ENCODE data around the gene CNPY1.

CNPY1 gene

DNA sequence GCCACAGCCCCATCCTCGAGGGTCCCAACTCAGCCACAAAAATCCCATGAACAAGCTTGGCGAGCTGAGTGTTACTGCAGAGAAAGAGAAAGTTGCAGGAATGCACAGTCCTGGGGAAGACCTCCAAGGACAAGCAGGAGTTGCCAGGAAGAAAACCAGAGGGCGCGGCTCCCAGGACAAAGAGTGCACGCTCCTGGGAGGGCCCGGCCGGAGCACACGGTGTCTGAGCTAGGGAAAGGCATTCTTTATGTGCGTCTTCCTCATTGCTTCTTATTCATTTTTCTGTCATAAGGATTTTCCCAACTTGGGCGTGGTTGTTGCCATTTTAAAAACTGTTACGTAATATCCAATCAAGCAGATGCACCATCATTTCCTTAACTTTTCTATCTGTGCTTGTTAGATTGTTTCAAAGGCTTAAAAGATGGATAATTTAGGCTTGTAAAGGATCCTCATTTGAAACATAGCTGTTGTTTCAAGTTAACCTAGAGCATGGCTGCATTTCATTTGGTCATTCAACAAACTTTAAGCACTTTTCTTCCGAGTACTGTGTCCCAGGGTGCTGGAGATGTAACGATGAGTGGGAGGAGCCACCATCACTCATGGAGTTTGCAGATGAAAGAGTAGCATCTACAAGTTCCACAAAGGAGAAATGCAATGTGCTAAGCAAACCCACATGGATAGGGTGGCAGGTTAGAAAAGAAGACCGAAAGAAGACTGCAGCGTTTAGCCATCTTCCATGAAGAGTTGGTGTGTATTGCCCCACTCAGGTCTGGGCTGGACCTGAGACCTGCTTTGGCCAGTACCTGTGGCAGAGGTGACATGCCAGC is 5.6 kb upstream of the CNPY1 start:
- TF ChIP-seq CTCF (IDR thresholded peaks at IDR 0.05; ENCODE audit: low read length, missing control alignments), result no peak
- H3K4me3 ChIP-seq (replicated peaks; ENCODE audit: low read depth, low read length), result no peak overlapping the region
- no peak for DNase-seq (ENCODE audit: low read depth)

GRCh38 chr7:155550916-155551315 is 4.6 kb upstream of the CNPY1 start:
- DNase-seq (ENCODE audit: low read depth), result no peak
- TF ChIP-seq CTCF (IDR thresholded peaks at IDR 0.05; ENCODE audit: low read length, missing control alignments), result no peak
- H3K4me3 ChIP-seq (replicated peaks; ENCODE audit: low read depth, low read length), result no peak overlapping the region

DNA sequence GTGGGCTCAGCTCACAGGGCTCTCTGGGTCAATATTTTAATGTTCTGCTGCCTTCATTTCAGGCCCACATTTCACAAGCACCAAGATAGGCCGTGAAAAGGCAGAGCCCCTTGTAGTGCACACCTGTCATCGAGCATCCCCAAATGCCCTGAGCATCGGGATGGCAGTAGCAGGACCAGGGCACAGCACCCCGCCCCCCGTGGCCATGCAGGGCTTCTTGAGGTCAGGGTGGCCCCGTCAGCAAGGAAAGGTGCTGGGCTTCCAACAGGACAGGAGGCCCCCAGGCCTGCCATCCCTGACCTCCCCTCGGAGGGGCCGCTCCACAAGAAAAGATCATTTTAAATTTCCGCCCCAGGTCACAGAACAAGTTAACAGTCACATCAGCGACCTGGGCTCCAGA is 2.9 kb upstream of the CNPY1 start:
- no peak for DNase-seq (ENCODE audit: low read depth)
- no peak for TF ChIP-seq CTCF (IDR thresholded peaks at IDR 0.05; ENCODE audit: low read length, missing control alignments)
- H3K4me3 ChIP-seq (replicated peaks; ENCODE audit: low read depth, low read length), result no peak overlapping the region

DNA sequence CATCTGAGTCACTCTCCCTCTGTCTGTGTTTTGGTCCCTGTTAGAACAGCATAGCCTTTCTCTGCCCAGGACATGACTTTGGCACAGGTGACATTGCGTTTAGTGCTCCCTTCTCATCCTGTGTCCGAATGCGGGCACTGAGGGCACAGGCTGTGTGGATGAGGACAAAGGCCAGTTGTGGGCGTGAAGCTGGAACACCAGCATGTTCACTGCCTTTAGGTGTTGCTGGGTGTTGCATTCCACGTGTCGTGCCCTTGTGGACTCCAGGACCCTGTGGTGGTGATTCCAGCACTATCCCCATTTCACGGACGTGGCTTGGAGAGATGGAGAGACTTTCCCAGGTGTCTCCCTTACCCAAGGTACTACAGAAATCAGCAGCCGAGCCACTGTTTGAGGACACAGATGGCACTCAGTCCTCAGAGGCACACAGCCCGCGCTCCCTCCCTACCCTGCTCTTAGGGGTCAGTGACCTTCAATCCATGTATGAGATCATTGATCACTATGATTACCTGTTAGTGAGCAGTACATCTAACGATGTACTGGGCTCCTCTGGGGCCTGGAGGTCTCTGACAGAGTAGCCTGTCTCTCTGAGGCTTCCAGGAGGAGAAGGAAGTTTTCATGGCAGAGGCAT is 917 bp upstream of the CNPY1 start:
- DNase-seq (ENCODE audit: low read depth), result no peak
- no peak overlapping the region for H3K4me3 ChIP-seq (replicated peaks; ENCODE audit: low read depth, low read length)
- TF ChIP-seq CTCF (IDR thresholded peaks at IDR 0.05; ENCODE audit: low read length, missing control alignments), result no peak

- DNase-seq (ENCODE audit: low read depth), result no peak
- H3K4me3 ChIP-seq (replicated peaks; ENCODE audit: low read depth, low read length), result no peak overlapping the region
- TF ChIP-seq CTCF (IDR thresholded peaks at IDR 0.05; ENCODE audit: low read length, missing control alignments), result no peak
Observed at GRCh38 chr7:155545348-155545747, 1.0 kb downstream of the CNPY1 start.

GRCh38 chr7:155544485-155544884 is 1.9 kb downstream of the CNPY1 start:
- DNase-seq (ENCODE audit: low read depth), result no peak
- no peak overlapping the region for H3K4me3 ChIP-seq (replicated peaks; ENCODE audit: low read depth, low read length)
- TF ChIP-seq CTCF (IDR thresholded peaks at IDR 0.05; ENCODE audit: low read length, missing control alignments), result no peak
